Astrocyte (in vitro differentiated cells and primary cell): ENCODE data around the gene PPP1R2. TPM values are rescaled to one million over a fixed set of nuclear protein-coding genes. Genes with fewer than 3 reads are reported as not detected.

ENCODE experiments used
- DNase-seq: peaks from one replicate; pipeline ENCODE4 v3.0.0-alpha.2; 2010; ENCODE audit warnings: low read depth
- FAIRE-seq: peaks from 2 replicates; lab custom pipeline; 2011; peaks lifted over from hg19 to GRCh38; lab: Jason Lieb, UNC
- H2AFZ ChIP-seq: 2 replicates; pipeline ENCODE4 v1.6.0; 2012; ENCODE audit warnings: low read depth, low read length, inconsistent platforms
- H3K27ac ChIP-seq: 2 replicates; pipeline ENCODE4 v1.5.1; 2011; ENCODE audit warnings: low read depth, low read length, inconsistent platforms
- H3K27me3 ChIP-seq: 2 replicates; pipeline ENCODE4 v1.6.0; 2011; ENCODE audit warnings: low read length, inconsistent platforms; ENCODE audit not compliant: insufficient read depth
- H3K36me3 ChIP-seq: 2 replicates; pipeline ENCODE4 v1.5.1; 2011; ENCODE audit warnings: low read length, inconsistent platforms; ENCODE audit not compliant: insufficient read depth
- H3K4me1 ChIP-seq: 2 replicates; pipeline ENCODE4 v1.5.1; 2011; ENCODE audit warnings: low read length, inconsistent platforms; ENCODE audit not compliant: insufficient read depth
- H3K4me2 ChIP-seq: 2 replicates; pipeline ENCODE4 v1.6.0; 2012; ENCODE audit warnings: low read length, inconsistent platforms
- H3K4me3 ChIP-seq: 2 replicates; pipeline ENCODE4 v1.5.1; 2011; ENCODE audit warnings: low read depth, mild to moderate bottlenecking, low read length, inconsistent platforms; ENCODE audit not compliant: insufficient read depth
- H3K79me2 ChIP-seq: 2 replicates; pipeline ENCODE4 v1.6.0; 2012; ENCODE audit warnings: mild to moderate bottlenecking, low read length, inconsistent platforms; ENCODE audit not compliant: insufficient read depth
- H3K9ac ChIP-seq: 2 replicates; pipeline ENCODE4 v1.6.0; 2012; ENCODE audit warnings: mild to moderate bottlenecking, low read length, inconsistent platforms
- H3K9me3 ChIP-seq: 2 replicates; pipeline ENCODE4 v1.5.1; 2012; ENCODE audit warnings: low read depth, mild to moderate bottlenecking, low read length, inconsistent platforms; ENCODE audit not compliant: insufficient read depth
- H4K20me1 ChIP-seq: 2 replicates; pipeline ENCODE4 v1.6.0; 2012; ENCODE audit warnings: low read length, inconsistent platforms; ENCODE audit not compliant: insufficient read depth
- H3K27ac Mint-ChIP-seq: one replicate; pipeline ENCODE4 v1.8.0; 2021; ENCODE audit warnings: mild to moderate bottlenecking, mixed read lengths; ENCODE audit not compliant: unreplicated experiment
- H3K27me3 Mint-ChIP-seq: one replicate; pipeline ENCODE4 v1.8.0; 2021; ENCODE audit warnings: low read depth, mixed read lengths; ENCODE audit not compliant: unreplicated experiment
- H3K36me3 Mint-ChIP-seq: one replicate; pipeline ENCODE4 v1.8.0; 2021; ENCODE audit warnings: low read depth, mixed read lengths; ENCODE audit not compliant: unreplicated experiment
- H3K4me1 Mint-ChIP-seq: one replicate; pipeline ENCODE4 v1.8.0; 2021; ENCODE audit warnings: low read depth, mixed read lengths; ENCODE audit not compliant: unreplicated experiment
- H3K4me3 Mint-ChIP-seq: one replicate; pipeline ENCODE4 v1.8.0; 2021; ENCODE audit warnings: mild to moderate bottlenecking, moderate library complexity, mixed read lengths; ENCODE audit not compliant: unreplicated experiment
- H3K9me3 Mint-ChIP-seq: one replicate; pipeline ENCODE4 v1.8.0; 2021; ENCODE audit warnings: mild to moderate bottlenecking, mixed read lengths; ENCODE audit not compliant: unreplicated experiment
- EZH2 ChIP-seq: IDR thresholded peaks from 2 replicates; pipeline ENCODE4 v1.6.1; 2012; ENCODE audit warnings: mild to moderate bottlenecking, low read length, inconsistent platforms; ENCODE audit not compliant: insufficient read depth
- total RNA-seq: library from RNA; stranded (reverse); gene quantifications from 2 replicates; pipeline ENCODE4 v1.2.1, GENCODE V29; 2021
- TF ChIP-seq, protein P1 (sequence below): IDR thresholded peaks from 2 replicates; pipeline ENCODE4 v1.5.1; 2011; ENCODE audit warnings: low read depth, mild to moderate bottlenecking, inconsistent platforms, low read length, moderate library complexity; ENCODE audit not compliant: insufficient read depth

Gene PPP1R2
- total RNA-seq, 1 donor from 2014 or later: 34.5 TPM

DNA sequence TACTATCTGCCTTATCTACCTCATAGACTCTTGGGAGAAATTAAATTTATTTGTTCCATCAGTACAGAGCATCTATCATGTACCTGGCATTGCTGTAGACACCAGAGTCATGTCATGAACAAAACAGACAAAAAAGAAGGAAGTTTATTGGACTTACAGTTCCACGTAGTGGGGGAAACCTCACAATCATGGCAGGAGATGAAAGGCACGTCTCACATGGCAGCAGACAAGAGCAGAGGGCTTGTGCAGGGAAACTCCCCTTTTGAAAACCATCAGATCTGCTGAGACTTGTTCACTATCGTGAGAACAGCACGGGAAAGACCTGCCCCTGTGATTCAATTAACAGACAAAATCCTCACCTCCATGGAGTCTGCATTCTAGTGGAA, 74.7 kb downstream of the PPP1R2 start:
- TF ChIP-seq, protein P1, sequence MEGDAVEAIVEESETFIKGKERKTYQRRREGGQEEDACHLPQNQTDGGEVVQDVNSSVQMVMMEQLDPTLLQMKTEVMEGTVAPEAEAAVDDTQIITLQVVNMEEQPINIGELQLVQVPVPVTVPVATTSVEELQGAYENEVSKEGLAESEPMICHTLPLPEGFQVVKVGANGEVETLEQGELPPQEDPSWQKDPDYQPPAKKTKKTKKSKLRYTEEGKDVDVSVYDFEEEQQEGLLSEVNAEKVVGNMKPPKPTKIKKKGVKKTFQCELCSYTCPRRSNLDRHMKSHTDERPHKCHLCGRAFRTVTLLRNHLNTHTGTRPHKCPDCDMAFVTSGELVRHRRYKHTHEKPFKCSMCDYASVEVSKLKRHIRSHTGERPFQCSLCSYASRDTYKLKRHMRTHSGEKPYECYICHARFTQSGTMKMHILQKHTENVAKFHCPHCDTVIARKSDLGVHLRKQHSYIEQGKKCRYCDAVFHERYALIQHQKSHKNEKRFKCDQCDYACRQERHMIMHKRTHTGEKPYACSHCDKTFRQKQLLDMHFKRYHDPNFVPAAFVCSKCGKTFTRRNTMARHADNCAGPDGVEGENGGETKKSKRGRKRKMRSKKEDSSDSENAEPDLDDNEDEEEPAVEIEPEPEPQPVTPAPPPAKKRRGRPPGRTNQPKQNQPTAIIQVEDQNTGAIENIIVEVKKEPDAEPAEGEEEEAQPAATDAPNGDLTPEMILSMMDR: no peak
- no peak for TF ChIP-seq EZH2
- H3K27me3 Mint-ChIP-seq: no peaks in the 10 kb centered on the region
- H3K9ac ChIP-seq: peak overlapping the region; percentile 6
- H3K79me2 ChIP-seq: no peaks in the 10 kb centered on the region
- H3K4me3 Mint-ChIP-seq: no peak overlapping the region
- peaks cover 4% of the 10 kb centered on the region for H3K9me3 ChIP-seq
- peak overlapping the region; percentile 44 for H3K27ac Mint-ChIP-seq
- H3K27ac ChIP-seq: peak overlapping the region; percentile 11
- DNase-seq: no peak
- peaks cover 6% of the 10 kb centered on the region for H3K4me1 ChIP-seq
- no peak overlapping the region for H3K4me3 ChIP-seq
- H3K4me1 Mint-ChIP-seq: peaks cover 18% of the 10 kb centered on the region
- FAIRE-seq: no peak
- peaks cover 2% of the 10 kb centered on the region for H3K9me3 Mint-ChIP-seq
- no peaks in the 10 kb centered on the region for H3K27me3 ChIP-seq
- H3K36me3 ChIP-seq: no peaks in the 10 kb centered on the region
- H2AFZ ChIP-seq: no peak overlapping the region
- no peaks in the 10 kb centered on the region for H4K20me1 ChIP-seq
- peak overlapping the region; percentile 8 for H3K4me2 ChIP-seq
- no peaks in the 10 kb centered on the region for H3K36me3 Mint-ChIP-seq

DNA sequence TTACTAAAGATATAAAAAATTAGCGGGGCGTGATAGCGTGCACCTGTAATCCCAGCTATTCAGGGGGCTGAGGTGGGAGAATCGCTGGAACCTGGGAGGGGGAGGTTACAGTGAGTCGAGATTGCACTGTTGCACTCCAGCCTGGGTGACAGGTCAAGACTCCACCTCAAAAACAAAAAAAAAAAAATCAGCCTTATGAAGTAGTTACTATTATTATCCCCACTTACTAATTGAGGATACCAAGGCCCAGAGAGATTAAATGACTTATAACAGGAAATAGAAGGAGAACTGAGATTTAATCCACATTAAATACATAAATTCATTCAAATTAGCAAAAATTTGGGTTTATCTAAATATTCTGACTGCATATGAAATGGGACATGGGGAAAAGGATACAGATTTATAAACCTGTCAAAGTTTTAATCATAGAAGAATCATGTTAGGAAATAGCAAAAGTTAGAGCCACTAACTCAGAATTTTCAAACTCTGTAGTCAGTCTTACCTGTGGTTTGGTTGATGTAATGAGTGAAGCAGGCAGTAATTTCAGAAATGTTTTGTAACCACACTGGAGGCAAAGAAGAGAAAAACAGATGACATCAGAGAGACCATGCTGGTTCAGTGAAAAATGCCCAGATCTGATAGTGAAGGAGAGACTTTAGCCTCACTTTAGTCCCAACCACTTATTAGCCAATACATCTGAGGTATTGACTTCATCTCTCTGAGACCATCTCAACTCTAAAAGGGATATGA, 75.3 kb downstream of the PPP1R2 start:
- no peaks in the 10 kb centered on the region for H3K36me3 Mint-ChIP-seq
- Histone ChIP-seq H4K20me1 (no peaks in the 10 kb centered on the region), H3K79me2 (no peaks in the 10 kb centered on the region), H3K9me3 (peaks cover 4% of the 10 kb centered on the region), H3K9ac (peak overlapping the region; percentile 6), H3K27me3 (no peaks in the 10 kb centered on the region), H3K36me3 (no peaks in the 10 kb centered on the region), H3K4me2 (peak overlapping the region; percentile 36), H3K4me3 (no peak overlapping the region), H2AFZ (no peak overlapping the region), H3K4me1 (peaks cover 6% of the 10 kb centered on the region), H3K27ac (peak overlapping the region; percentile 54)
- H3K4me1 Mint-ChIP-seq: peaks cover 18% of the 10 kb centered on the region
- TF ChIP-seq, protein P1: no peak
- no peak for TF ChIP-seq EZH2
- no peak overlapping the region for H3K4me3 Mint-ChIP-seq
- H3K9me3 Mint-ChIP-seq: peaks cover 2% of the 10 kb centered on the region
- peak overlapping the region; percentile 81 for H3K27ac Mint-ChIP-seq
- FAIRE-seq: no peak
- no peaks in the 10 kb centered on the region for H3K27me3 Mint-ChIP-seq
- peak; percentile 82 for DNase-seq

- no peak for FAIRE-seq
- Histone ChIP-seq H3K4me2 (no peak overlapping the region), H3K36me3 (no peaks in the 10 kb centered on the region), H4K20me1 (no peaks in the 10 kb centered on the region), H3K27me3 (no peaks in the 10 kb centered on the region), H2AFZ (no peak overlapping the region), H3K9ac (no peak overlapping the region), H3K9me3 (peaks cover 4% of the 10 kb centered on the region), H3K27ac (no peak overlapping the region), H3K79me2 (no peaks in the 10 kb centered on the region), H3K4me1 (peaks cover 11% of the 10 kb centered on the region), H3K4me3 (no peak overlapping the region)
- peaks cover 2% of the 10 kb centered on the region for H3K9me3 Mint-ChIP-seq
- H3K27me3 Mint-ChIP-seq: no peaks in the 10 kb centered on the region
- peaks cover 19% of the 10 kb centered on the region for H3K4me1 Mint-ChIP-seq
- TF ChIP-seq EZH2: no peak
- TF ChIP-seq, protein P1: no peak
- peak; percentile 62 for DNase-seq
- H3K27ac Mint-ChIP-seq: no peak overlapping the region
- H3K36me3 Mint-ChIP-seq: no peaks in the 10 kb centered on the region
- no peak overlapping the region for H3K4me3 Mint-ChIP-seq
These were observed 76.9 kb downstream of the PPP1R2 start for GRCh38 chr3:195466251-195466650.
